Hematopoietic multipotent progenitor cell treated with erythropoietin and hydrocortisone succinate and interleukin-3 and kit ligand, for 8 days (in vitro differentiated cells): Measurements from ENCODE around the gene ABCA7.
A peak's percentile ranks its signal among the peaks of the same experiment; 100 is the strongest.

Experiments
- DNase-seq: peaks from one replicate; pipeline ENCODE4 v3.0.0-alpha.2; 2015

Gene ABCA7

GRCh38 chr19:1041272-1041834 is 1.4 kb downstream of the ABCA7 start:
- DNase-seq, result no peak

GRCh38 chr19:1041835-1042685 is 2.2 kb downstream of the ABCA7 start:
- no peak for DNase-seq

GRCh38 chr19:1042689-1043511 is 3.0 kb downstream of the ABCA7 start:
- DNase-seq, result peak; percentile 7

- peak; percentile 89 for DNase-seq
Measured at GRCh38 chr19:1045247-1045603, 5.3 kb downstream of the ABCA7 start.

GRCh38 chr19:1046117-1046626 is 6.3 kb downstream of the ABCA7 start:
- DNase-seq, result no peak

- DNase-seq, result no peak
Measured at GRCh38 chr19:1046836-1047695, 7.2 kb downstream of the ABCA7 start.

GRCh38 chr19:1047696-1048147 is 7.8 kb downstream of the ABCA7 start:
- no peak for DNase-seq

- no peak for DNase-seq
Measured at GRCh38 chr19:1049106-1049505, 9.2 kb downstream of the ABCA7 start.

- DNase-seq, result no peak
Measured at GRCh38 chr19:1049800-1050199, 9.9 kb downstream of the ABCA7 start.

GRCh38 chr19:1050989-1051788 is 11.3 kb downstream of the ABCA7 start:
- no peak for DNase-seq

GRCh38 chr19:1051791-1052190 is 11.9 kb downstream of the ABCA7 start:
- no peak for DNase-seq

- no peak for DNase-seq
Measured at GRCh38 chr19:1052349-1052975, 12.6 kb downstream of the ABCA7 start.

GRCh38 chr19:1053176-1054101 is 13.5 kb downstream of the ABCA7 start:
- no peak for DNase-seq

- DNase-seq, result no peak
Measured at GRCh38 chr19:1054102-1055027, 14.5 kb downstream of the ABCA7 start.

GRCh38 chr19:1055028-1055425 is 15.1 kb downstream of the ABCA7 start:
- DNase-seq, result no peak

GRCh38 chr19:1055886-1056620 is 16.1 kb downstream of the ABCA7 start:
- no peak for DNase-seq

- no peak for DNase-seq
Measured at GRCh38 chr19:1057176-1057855, 17.4 kb downstream of the ABCA7 start.
